Endothelial cell of umbilical vein (primary cell): ENCODE results near the gene KCNMA1. TPM values are rescaled to one million over a fixed set of nuclear protein-coding genes. Genes with fewer than 3 reads are reported as not detected.

Experiments used
- BruUV-seq: library from RNA; stranded (reverse); fragments of 400-500 nt; replicated peaks from 2 replicates; lab custom pipeline; 2021; lab: Mats Ljungman, UMichigan
- CTCF ChIA-PET: fragments of 300-600, 350-600 bp; sonication (Branson Sonifier 250); formaldehyde crosslinking; loops from one replicate; lab custom pipeline; 2021; ENCODE audit warnings: antibody characterized with exemption, inconsistent platforms; lab: Charles Lee
- POLR2A ChIA-PET: fragments of 300-600, 350-600 bp; sonication (Branson Sonifier 250); formaldehyde crosslinking; loops from one replicate; lab custom pipeline; 2021; ENCODE audit warnings: antibody characterized with exemption, inconsistent platforms; lab: Charles Lee
- DNase-seq: peaks from one replicate; pipeline ENCODE4 v3.0.0-alpha.2; 2011; ENCODE audit warnings: low read depth, low spot score
- FAIRE-seq: peaks from 2 replicates; lab custom pipeline; 2011; peaks lifted over from hg19 to GRCh38; lab: Jason Lieb, UNC
- H2AFZ ChIP-seq: 2 replicates; pipeline ENCODE4 v1.6.0; 2012; ENCODE audit warnings: low read depth, low read length, control low read depth, inconsistent platforms
- H3K27ac ChIP-seq: 2 replicates; pipeline ENCODE4 v1.5.1; 2011; ENCODE audit warnings: low read depth, mild to moderate bottlenecking, control low read depth, low read length, moderate library complexity; ENCODE audit not compliant: insufficient read depth
- H3K27me3 ChIP-seq, 2 experiments: 2 replicates each; pipeline versions ENCODE4 v1.6.0 to v1.6.1; 2011; ENCODE audit warnings: low read length in 2 of 2, mixed read lengths in 1 of 2; ENCODE audit not compliant: control insufficient read depth in 2 of 2, insufficient read depth in 2 of 2
- H3K36me3 ChIP-seq, 2 experiments: 2 replicates in 1 of 2; 3 replicates in 1 of 2; pipeline ENCODE4 v1.5.1; 2011; ENCODE audit warnings: low read length in 2 of 2, mild to moderate bottlenecking in 1 of 2, moderate library complexity in 1 of 2; ENCODE audit not compliant: control insufficient read depth in 2 of 2, insufficient read depth in 2 of 2; ENCODE audit errors: extremely low read depth in 1 of 2
- H3K4me1 ChIP-seq: 3 replicates; pipeline ENCODE4 v1.5.1; 2011; ENCODE audit warnings: mild to moderate bottlenecking, low read length; ENCODE audit not compliant: control insufficient read depth, insufficient read depth; ENCODE audit errors: extremely low read depth
- H3K4me2 ChIP-seq: 2 replicates; pipeline ENCODE4 v1.6.1; 2011; ENCODE audit warnings: low read length, control low read depth, mixed read lengths; ENCODE audit not compliant: insufficient read depth
- H3K4me3 ChIP-seq, 3 experiments: fragments of 200-600 bp in 1 of 3; sonication (generic), shearing (Covaris generic) in 1 of 3; replicated peaks in 1 of 3; 2 replicates each; pipeline ENCODE4 v1.5.1; 2011 to 2016; ENCODE audit warnings: control low read depth in 3 of 3, low read length in 3 of 3, mild to moderate bottlenecking in 2 of 3, inconsistent platforms in 1 of 3, low read depth in 1 of 3, moderate library complexity in 1 of 3; ENCODE audit not compliant: insufficient read depth in 1 of 3
- H3K79me2 ChIP-seq: 2 replicates; pipeline ENCODE4 v1.6.0; 2012; ENCODE audit warnings: low read length, inconsistent platforms; ENCODE audit not compliant: control insufficient read depth, insufficient read depth
- H3K9ac ChIP-seq: replicated peaks from 2 replicates; pipeline ENCODE3; 2011; ENCODE audit warnings: low read length, control low read depth; ENCODE audit not compliant: insufficient read depth; ENCODE audit errors: extremely low read depth
- H3K9me1 ChIP-seq: replicated peaks from 3 replicates; pipeline ENCODE4 v1.6.0; 2011; ENCODE audit warnings: mild to moderate bottlenecking, low read length; ENCODE audit not compliant: control insufficient read depth, insufficient read depth; ENCODE audit errors: extremely low read depth
- H3K9me3 ChIP-seq: replicated peaks from 2 replicates; pipeline ENCODE4 v1.5.1; 2012; ENCODE audit warnings: low read length, inconsistent platforms; ENCODE audit not compliant: control insufficient read depth, insufficient read depth
- H4K20me1 ChIP-seq: replicated peaks from 2 replicates; pipeline ENCODE3; 2011; ENCODE audit warnings: mild to moderate bottlenecking, low read length; ENCODE audit not compliant: control insufficient read depth, insufficient read depth; ENCODE audit errors: extremely low read depth
- EZH2 ChIP-seq: IDR thresholded peaks from 2 replicates; pipeline ENCODE4 v1.6.1; 2012; ENCODE audit warnings: borderline replicate concordance, low read depth, mild to moderate bottlenecking, moderate library complexity, low read length, inconsistent platforms; ENCODE audit not compliant: severe bottlenecking
- FOS ChIP-seq: IDR thresholded peaks from 2 replicates; pipeline ENCODE4 v1.6.1; 2011; ENCODE audit warnings: mild to moderate bottlenecking, low read length, moderate library complexity, borderline replicate concordance; ENCODE audit not compliant: insufficient read depth
- GATA2 ChIP-seq: IDR thresholded peaks from 2 replicates; pipeline ENCODE4 v1.7.0; 2011; ENCODE audit warnings: low read depth, mild to moderate bottlenecking, moderate library complexity, mixed read lengths, low read length; ENCODE audit not compliant: insufficient read length, insufficient read depth
- JUN ChIP-seq: IDR thresholded peaks from 2 replicates; pipeline ENCODE4 v1.6.1; 2011; ENCODE audit warnings: borderline replicate concordance, low read depth; ENCODE audit not compliant: insufficient read length, insufficient read depth
- MYC ChIP-seq: IDR thresholded peaks from one replicate; pipeline ENCODE4 v1.6.1; 2011; ENCODE audit warnings: mild to moderate bottlenecking, low read depth, low read length
- POLR2A ChIP-seq: IDR thresholded peaks from 2 replicates; pipeline ENCODE4 v1.6.1; 2012; ENCODE audit warnings: low read depth, mild to moderate bottlenecking, control low read depth, low read length
- POLR2AphosphoS5 ChIP-seq: IDR thresholded peaks from 2 replicates; pipeline ENCODE4 v1.6.1; 2012; ENCODE audit warnings: low read depth, mild to moderate bottlenecking, control low read depth, low read length, moderate library complexity; ENCODE audit not compliant: insufficient read depth
- dilution Hi-C: fragments of 300-500 bp; cut with MboI; formaldehyde crosslinking; loops from one replicate; pipeline ENCODE4 v1.15.0; 2019; ENCODE audit warnings: low sequenced_read_pairs; ENCODE audit not compliant: extremely low pct_ligation_motif_present
- intact Hi-C: fragments of 100-400 bp; cut with micrococcal nuclease; formaldehyde crosslinking; loops from one replicate; pipeline ENCODE4 v1.10.0; 2022
- polyA plus RNA-seq, 4 experiments: library from polyadenylated mRNA; depleted of rRNA in 3 of 4; stranded (reverse) in 3 of 4; unstranded in 1 of 4; fragments of >200 nt; gene quantifications; 2 replicates each; pipeline versions ENCODE4 v1.2.1 to v1.2.3, GENCODE V29; 2011 to 2012; ENCODE audit warnings: missing spikeins in 1 of 4
- total RNA-seq: library from RNA; stranded (reverse); gene quantifications from 2 replicates; pipeline ENCODE4 v1.2.3, GENCODE V29; 2021
- TF ChIP-seq, protein P1 (sequence below): IDR thresholded peaks from 2 replicates; pipeline ENCODE4 v1.6.1; 2011; ENCODE audit not compliant: insufficient read depth, insufficient read length
- TF ChIP-seq, protein P2 (sequence below), 2 donors: IDR thresholded peaks; 1 replicate in 1 of 2; 2 replicates in 1 of 2; pipeline ENCODE4 v1.5.1; 2011; ENCODE audit warnings: low read length in 2 of 2, mild to moderate bottlenecking in 2 of 2, moderate library complexity in 2 of 2, control low read depth in 1 of 2, inconsistent platforms in 1 of 2, low read depth in 1 of 2; ENCODE audit not compliant: insufficient read depth in 1 of 2; ENCODE audit errors: extremely low read depth in 1 of 2

The KCNMA1 gene
- total and polyA plus RNA-seq, 2 donors (not counting 3 experiments of a cell fraction or from before 2014, with no cell fraction given): 0.10 to 0.82 TPM

- TF ChIP-seq JUN: no peak
- TF ChIP-seq, protein P1, sequence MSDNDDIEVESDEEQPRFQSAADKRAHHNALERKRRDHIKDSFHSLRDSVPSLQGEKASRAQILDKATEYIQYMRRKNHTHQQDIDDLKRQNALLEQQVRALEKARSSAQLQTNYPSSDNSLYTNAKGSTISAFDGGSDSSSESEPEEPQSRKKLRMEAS: no peak
- TF ChIP-seq GATA2: no peak
- no peaks in the 10 kb centered on the region for H3K36me3 ChIP-seq
- POLR2A ChIA-PET: no interaction called here
- no peak overlapping the region for H3K9ac ChIP-seq
- no peaks in the 10 kb centered on the region for H3K9me3 ChIP-seq
- no peak overlapping the region for H2AFZ ChIP-seq
- no TSS peak for BruUV-seq
- DNase-seq: no peak
- no peaks in the 10 kb centered on the region for H4K20me1 ChIP-seq
- no peak overlapping the region for H3K4me2 ChIP-seq
- peaks cover 0 to 2% of the 10 kb centered on the region in 2 experiments for H3K27me3 ChIP-seq
- dilution Hi-C loops (no loop called here), intact Hi-C loops (no loop called here)
- H3K4me1 ChIP-seq: no peaks in the 10 kb centered on the region
- no peak overlapping the region for H3K27ac ChIP-seq
- CTCF ChIA-PET: no interaction called here
- no peaks in the 10 kb centered on the region for H3K9me1 ChIP-seq
- FAIRE-seq: no peak
- H3K79me2 ChIP-seq: no peaks in the 10 kb centered on the region
- no peak overlapping the region for H3K4me3 ChIP-seq
Observed at GRCh38 chr10:77498829-77499228, 138.8 kb downstream of the KCNMA1 start.

- dilution Hi-C loops (no loop called here), intact Hi-C loops (no loop called here)
- no peaks in the 10 kb centered on the region for H3K9me3 ChIP-seq
- H3K4me1 ChIP-seq: no peaks in the 10 kb centered on the region
- H2AFZ ChIP-seq: no peak overlapping the region
- H3K9ac ChIP-seq: no peak overlapping the region
- POLR2A ChIA-PET: no interaction called here
- TF ChIP-seq EZH2 (no peak), GATA2 (no peak), FOS (no peak), JUN (no peak), MYC (no peak), POLR2AphosphoS5 (no peak), POLR2A (no peak)
- TF ChIP-seq, protein P2, sequence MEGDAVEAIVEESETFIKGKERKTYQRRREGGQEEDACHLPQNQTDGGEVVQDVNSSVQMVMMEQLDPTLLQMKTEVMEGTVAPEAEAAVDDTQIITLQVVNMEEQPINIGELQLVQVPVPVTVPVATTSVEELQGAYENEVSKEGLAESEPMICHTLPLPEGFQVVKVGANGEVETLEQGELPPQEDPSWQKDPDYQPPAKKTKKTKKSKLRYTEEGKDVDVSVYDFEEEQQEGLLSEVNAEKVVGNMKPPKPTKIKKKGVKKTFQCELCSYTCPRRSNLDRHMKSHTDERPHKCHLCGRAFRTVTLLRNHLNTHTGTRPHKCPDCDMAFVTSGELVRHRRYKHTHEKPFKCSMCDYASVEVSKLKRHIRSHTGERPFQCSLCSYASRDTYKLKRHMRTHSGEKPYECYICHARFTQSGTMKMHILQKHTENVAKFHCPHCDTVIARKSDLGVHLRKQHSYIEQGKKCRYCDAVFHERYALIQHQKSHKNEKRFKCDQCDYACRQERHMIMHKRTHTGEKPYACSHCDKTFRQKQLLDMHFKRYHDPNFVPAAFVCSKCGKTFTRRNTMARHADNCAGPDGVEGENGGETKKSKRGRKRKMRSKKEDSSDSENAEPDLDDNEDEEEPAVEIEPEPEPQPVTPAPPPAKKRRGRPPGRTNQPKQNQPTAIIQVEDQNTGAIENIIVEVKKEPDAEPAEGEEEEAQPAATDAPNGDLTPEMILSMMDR (IDR thresholded peaks at IDR 0.05; ENCODE audit: extremely low read depth in 1 of 2, insufficient read depth in 1 of 2, low read depth in 1 of 2, low read length in 2 of 2): no peak
- TF ChIP-seq, protein P1: no peak
- H3K79me2 ChIP-seq: no peaks in the 10 kb centered on the region
- H3K9me1 ChIP-seq: no peaks in the 10 kb centered on the region
- CTCF ChIA-PET: interaction anchor here (1.9 kb wide), 1 partner anchor 12 kb away, joined by 6 read pairs; no protein-coding TSS in a partner anchor
- peaks cover 0 to 2% of the 10 kb centered on the region in 2 experiments for H3K27me3 ChIP-seq
- no peak overlapping the region for H3K27ac ChIP-seq
- FAIRE-seq: no peak
- no peaks in the 10 kb centered on the region for H4K20me1 ChIP-seq
- no peaks in the 10 kb centered on the region for H3K36me3 ChIP-seq
- DNase-seq: no peak
- no TSS peak for BruUV-seq
- no peak overlapping the region for H3K4me3 ChIP-seq
- H3K4me2 ChIP-seq: no peak overlapping the region
Observed at GRCh38 chr10:77498210-77498609, 139.4 kb downstream of the KCNMA1 start.
